ENCODE results near the gene ARHGEF4. TPM values are rescaled to one million over a fixed set of nuclear protein-coding genes. Genes with fewer than 3 reads are reported as not detected.

Gene ARHGEF4, protein sequence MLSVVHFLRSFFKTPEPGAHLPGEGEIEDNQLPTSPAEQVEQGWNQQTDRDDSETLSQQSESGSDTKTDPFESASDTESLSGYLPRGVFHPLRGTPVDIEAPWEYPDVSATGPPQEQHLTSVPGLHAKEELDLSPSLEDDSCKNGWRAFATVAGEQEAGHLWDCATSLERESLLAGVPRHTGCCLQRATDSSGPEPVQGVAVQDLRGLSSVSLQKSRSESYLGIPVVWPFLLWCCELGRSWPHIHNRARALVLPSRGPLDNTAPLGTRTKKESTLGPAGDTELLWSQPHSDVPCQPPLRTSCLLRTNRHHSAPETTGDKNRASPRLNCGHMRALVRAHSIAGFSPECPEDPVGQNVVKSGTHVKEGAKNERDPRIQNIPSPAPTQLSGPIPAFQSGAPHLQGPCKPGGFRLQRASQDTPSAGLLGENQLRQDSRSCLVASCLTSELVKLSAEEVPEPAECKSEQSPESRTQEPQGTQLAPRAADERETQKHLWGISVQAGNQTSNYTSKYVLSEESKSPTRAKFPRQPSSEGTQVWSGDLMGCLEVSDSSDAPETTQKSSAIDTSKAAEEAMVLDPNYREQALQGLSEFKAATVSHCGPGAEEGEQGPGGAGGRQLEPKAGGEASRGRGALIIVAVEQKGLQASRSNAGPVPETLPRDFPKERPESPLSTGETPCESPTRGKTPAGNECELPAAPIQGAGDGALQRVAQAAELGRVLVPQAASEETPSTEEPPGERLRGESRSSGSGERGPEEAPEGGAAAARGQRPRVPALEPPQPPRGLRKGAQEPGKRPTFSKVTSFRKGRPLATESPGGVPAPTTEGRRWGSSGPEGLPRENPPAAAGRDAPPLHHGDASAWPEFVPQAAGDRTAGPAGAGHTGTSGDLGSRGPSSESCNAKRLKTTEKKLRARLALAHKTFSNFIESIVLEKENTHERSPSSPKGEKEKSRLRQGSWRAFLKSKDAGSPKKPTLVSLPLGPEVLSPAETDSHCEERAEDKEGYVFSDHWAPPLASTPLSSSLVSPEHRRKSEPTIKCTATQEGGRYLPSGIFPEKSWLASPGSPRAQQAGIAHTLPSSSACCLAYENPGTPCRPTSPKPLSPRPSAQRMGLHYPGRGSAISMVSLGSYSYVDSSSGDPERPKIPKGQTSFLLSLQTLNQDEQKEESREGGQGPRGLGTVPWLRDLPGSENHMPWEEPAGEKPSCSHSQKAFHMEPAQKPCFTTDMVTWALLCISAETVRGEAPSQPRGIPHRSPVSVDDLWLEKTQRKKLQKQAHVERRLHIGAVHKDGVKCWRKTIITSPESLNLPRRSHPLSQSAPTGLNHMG (N-terminal part only)
- 7.6 to 10.6 TPM (median 10.3 TPM) in 5 replicates for total RNA-seq (2022; extraction: Qiagen RNA extraction; ENCODE audit: low read depth)

DNA sequence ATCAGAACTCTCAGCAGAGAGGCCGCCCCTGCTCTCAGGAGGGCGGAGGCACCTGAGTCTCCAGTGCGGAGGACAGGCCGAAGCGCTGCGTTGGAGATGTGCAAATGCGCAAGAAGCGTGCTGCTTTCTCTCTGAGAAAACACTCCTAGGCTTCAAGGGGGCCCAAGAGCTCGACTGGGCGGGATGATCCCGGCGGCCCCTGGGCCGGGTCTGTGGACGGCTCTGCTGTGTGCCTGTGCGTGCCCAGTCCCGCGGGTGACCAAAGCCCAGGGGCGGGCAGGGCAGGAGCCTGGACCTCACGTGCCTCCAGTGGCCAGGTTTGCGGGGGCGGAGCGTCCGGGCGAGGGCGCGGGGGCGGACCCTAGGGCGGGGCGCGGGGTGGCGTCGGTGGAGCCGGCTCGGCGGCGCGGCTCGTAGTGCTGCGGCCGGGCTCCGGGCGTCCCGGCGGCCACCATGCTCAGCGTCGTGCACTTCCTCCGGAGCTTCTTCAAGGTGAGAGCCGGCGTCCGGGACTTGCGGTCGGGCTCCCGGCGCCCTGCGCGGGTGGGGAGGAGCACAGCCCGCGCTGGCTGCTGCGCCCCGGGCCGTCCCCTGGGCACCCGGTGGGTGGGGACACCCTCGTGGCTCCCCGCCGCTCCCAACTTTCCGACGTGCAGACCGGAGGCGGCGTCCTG is at the start of gene ARHGEF4:
TSS of gene ARHGEF4 (plus strand) at position 414 of the 674 bp plus-strand sequence. CDS start at position 454, 40 bp downstream.

DNA sequence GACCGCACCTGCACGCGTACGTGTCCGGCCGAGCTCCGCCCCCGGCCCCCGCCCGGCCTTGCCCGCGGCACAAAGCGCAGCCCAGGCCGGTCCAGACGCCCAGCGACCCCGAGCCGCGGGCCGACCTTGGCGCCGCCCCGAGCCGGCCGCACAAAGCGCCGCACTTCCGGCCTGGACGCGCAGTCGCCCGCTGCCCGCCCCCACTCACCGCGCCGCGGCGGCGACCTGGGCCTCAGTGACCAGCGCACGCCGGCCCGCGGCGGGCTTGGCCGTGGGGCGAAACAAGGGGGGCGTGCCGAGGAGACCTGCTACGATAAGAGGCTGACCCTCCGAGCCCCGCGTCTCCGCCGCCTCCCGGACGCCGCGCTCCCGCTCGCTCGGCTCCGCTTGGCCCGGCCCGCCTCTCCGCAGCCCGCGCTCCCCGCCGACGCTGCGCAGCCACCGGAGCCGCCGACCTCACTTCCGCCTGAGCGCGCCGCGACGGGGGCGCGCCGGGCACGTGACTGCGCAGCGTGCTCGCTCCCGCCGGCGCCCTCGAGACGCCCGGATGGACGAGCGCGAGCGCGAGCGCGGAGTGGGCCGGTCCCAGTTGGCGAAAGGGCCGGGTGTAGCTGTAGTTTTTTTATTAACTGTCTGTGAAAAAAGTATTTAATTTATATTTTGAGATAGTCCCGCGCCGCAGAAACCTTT is 256.4 kb downstream of the ARHGEF4 start, which contains the start of gene FAM168B:
TSS of gene FAM168B (minus strand) at position 455 of the 690 bp plus-strand sequence. CDS start 10,814 bp downstream, outside the sequence.

Other genes starting within 250 kb of the ARHGEF4 start
- gene CFC1, start 237.3 kb upstream of the ARHGEF4 start, total RNA-seq (2022; extraction: Qiagen RNA extraction; ENCODE audit: low read depth) = 0.09 TPM in 1 of 5 replicates, not detected in the others
- gene POTEJ, start 225.5 kb upstream of the ARHGEF4 start, total RNA-seq (2022; extraction: Qiagen RNA extraction; ENCODE audit: low read depth) = not detected in 5 replicates
- not detected in 5 replicates for gene GPR148, start 107.8 kb upstream of the ARHGEF4 start, total RNA-seq (2022; extraction: Qiagen RNA extraction; ENCODE audit: low read depth)
- not detected in 5 replicates for gene AMER3, start 81.4 kb upstream of the ARHGEF4 start, total RNA-seq (2022; extraction: Qiagen RNA extraction; ENCODE audit: low read depth)